Endothelial cell of umbilical vein (primary cell): ENCODE data around the gene IQCB1.

ENCODE experiments used
- EZH2 ChIP-seq: IDR thresholded peaks from 2 replicates; pipeline ENCODE4 v1.6.1; 2012; ENCODE audit warnings: borderline replicate concordance, low read depth, mild to moderate bottlenecking, moderate library complexity, low read length, inconsistent platforms; ENCODE audit not compliant: severe bottlenecking
- JUN ChIP-seq: IDR thresholded peaks from 2 replicates; pipeline ENCODE4 v1.6.1; 2011; ENCODE audit warnings: borderline replicate concordance, low read depth; ENCODE audit not compliant: insufficient read length, insufficient read depth
- MYC ChIP-seq: IDR thresholded peaks from one replicate; pipeline ENCODE4 v1.6.1; 2011; ENCODE audit warnings: mild to moderate bottlenecking, low read depth, low read length
- POLR2A ChIP-seq: IDR thresholded peaks from 2 replicates; pipeline ENCODE4 v1.6.1; 2012; ENCODE audit warnings: low read depth, mild to moderate bottlenecking, control low read depth, low read length
- POLR2AphosphoS5 ChIP-seq: IDR thresholded peaks from 2 replicates; pipeline ENCODE4 v1.6.1; 2012; ENCODE audit warnings: low read depth, mild to moderate bottlenecking, control low read depth, low read length, moderate library complexity; ENCODE audit not compliant: insufficient read depth
- TF ChIP-seq, protein P1 (sequence below), 2 donors: IDR thresholded peaks; 1 replicate in 1 of 2; 2 replicates in 1 of 2; pipeline ENCODE4 v1.5.1; 2011; ENCODE audit warnings: low read length in 2 of 2, mild to moderate bottlenecking in 2 of 2, moderate library complexity in 2 of 2, control low read depth in 1 of 2, inconsistent platforms in 1 of 2, low read depth in 1 of 2; ENCODE audit not compliant: insufficient read depth in 1 of 2; ENCODE audit errors: extremely low read depth in 1 of 2

DNA sequence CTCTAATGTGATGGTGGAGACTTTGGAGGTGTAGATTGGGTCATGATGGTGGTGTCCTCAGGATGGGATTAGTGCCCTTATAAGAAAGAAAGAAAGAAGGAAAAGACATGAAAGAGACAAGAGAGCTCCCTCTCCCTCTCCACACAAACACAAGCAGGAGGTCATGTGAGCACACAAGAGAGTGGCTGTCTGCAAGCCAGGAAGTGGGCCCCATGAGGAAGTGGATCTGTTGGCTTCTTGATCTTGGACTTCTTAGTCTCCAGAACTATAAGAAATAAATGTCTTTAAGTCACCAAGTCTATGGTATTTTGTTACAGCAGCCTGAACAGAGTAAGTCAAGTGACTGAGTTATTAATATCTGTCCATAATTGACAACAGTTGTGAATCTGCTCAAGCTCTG lies 17.1 kb downstream of the IQCB1 start:
- TF ChIP-seq EZH2 (no peak), POLR2A (no peak), POLR2AphosphoS5 (no peak), MYC (no peak), JUN (no peak)
- TF ChIP-seq, protein P1, sequence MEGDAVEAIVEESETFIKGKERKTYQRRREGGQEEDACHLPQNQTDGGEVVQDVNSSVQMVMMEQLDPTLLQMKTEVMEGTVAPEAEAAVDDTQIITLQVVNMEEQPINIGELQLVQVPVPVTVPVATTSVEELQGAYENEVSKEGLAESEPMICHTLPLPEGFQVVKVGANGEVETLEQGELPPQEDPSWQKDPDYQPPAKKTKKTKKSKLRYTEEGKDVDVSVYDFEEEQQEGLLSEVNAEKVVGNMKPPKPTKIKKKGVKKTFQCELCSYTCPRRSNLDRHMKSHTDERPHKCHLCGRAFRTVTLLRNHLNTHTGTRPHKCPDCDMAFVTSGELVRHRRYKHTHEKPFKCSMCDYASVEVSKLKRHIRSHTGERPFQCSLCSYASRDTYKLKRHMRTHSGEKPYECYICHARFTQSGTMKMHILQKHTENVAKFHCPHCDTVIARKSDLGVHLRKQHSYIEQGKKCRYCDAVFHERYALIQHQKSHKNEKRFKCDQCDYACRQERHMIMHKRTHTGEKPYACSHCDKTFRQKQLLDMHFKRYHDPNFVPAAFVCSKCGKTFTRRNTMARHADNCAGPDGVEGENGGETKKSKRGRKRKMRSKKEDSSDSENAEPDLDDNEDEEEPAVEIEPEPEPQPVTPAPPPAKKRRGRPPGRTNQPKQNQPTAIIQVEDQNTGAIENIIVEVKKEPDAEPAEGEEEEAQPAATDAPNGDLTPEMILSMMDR (IDR thresholded peaks at IDR 0.05; ENCODE audit: extremely low read depth in 1 of 2, insufficient read depth in 1 of 2, low read depth in 1 of 2, low read length in 2 of 2) = no peak
